Astrocyte (in vitro differentiated cells and primary cell): Measurements from ENCODE around the gene GZMM. TPM values are rescaled to one million over a fixed set of nuclear protein-coding genes. Genes with fewer than 3 reads are reported as not detected.

Experiments used
- DNase-seq: peaks from one replicate; pipeline ENCODE4 v3.0.0-alpha.2; 2010; ENCODE audit warnings: low read depth
- FAIRE-seq: peaks from 2 replicates; lab custom pipeline; 2011; peaks lifted over from hg19 to GRCh38; lab: Jason Lieb, UNC
- H2AFZ ChIP-seq: 2 replicates; pipeline ENCODE4 v1.6.0; 2012; ENCODE audit warnings: low read depth, low read length, inconsistent platforms
- H3K27ac ChIP-seq: 2 replicates; pipeline ENCODE4 v1.5.1; 2011; ENCODE audit warnings: low read depth, low read length, inconsistent platforms
- H3K27me3 ChIP-seq: 2 replicates; pipeline ENCODE4 v1.6.0; 2011; ENCODE audit warnings: low read length, inconsistent platforms; ENCODE audit not compliant: insufficient read depth
- H3K36me3 ChIP-seq: 2 replicates; pipeline ENCODE4 v1.5.1; 2011; ENCODE audit warnings: low read length, inconsistent platforms; ENCODE audit not compliant: insufficient read depth
- H3K4me1 ChIP-seq: 2 replicates; pipeline ENCODE4 v1.5.1; 2011; ENCODE audit warnings: low read length, inconsistent platforms; ENCODE audit not compliant: insufficient read depth
- H3K4me2 ChIP-seq: 2 replicates; pipeline ENCODE4 v1.6.0; 2012; ENCODE audit warnings: low read length, inconsistent platforms
- H3K4me3 ChIP-seq: 2 replicates; pipeline ENCODE4 v1.5.1; 2011; ENCODE audit warnings: low read depth, mild to moderate bottlenecking, low read length, inconsistent platforms; ENCODE audit not compliant: insufficient read depth
- H3K79me2 ChIP-seq: 2 replicates; pipeline ENCODE4 v1.6.0; 2012; ENCODE audit warnings: mild to moderate bottlenecking, low read length, inconsistent platforms; ENCODE audit not compliant: insufficient read depth
- H3K9ac ChIP-seq: 2 replicates; pipeline ENCODE4 v1.6.0; 2012; ENCODE audit warnings: mild to moderate bottlenecking, low read length, inconsistent platforms
- H3K9me3 ChIP-seq: 2 replicates; pipeline ENCODE4 v1.5.1; 2012; ENCODE audit warnings: low read depth, mild to moderate bottlenecking, low read length, inconsistent platforms; ENCODE audit not compliant: insufficient read depth
- H4K20me1 ChIP-seq: 2 replicates; pipeline ENCODE4 v1.6.0; 2012; ENCODE audit warnings: low read length, inconsistent platforms; ENCODE audit not compliant: insufficient read depth
- H3K27ac Mint-ChIP-seq: one replicate; pipeline ENCODE4 v1.8.0; 2021; ENCODE audit warnings: mild to moderate bottlenecking, mixed read lengths; ENCODE audit not compliant: unreplicated experiment
- H3K27me3 Mint-ChIP-seq: one replicate; pipeline ENCODE4 v1.8.0; 2021; ENCODE audit warnings: low read depth, mixed read lengths; ENCODE audit not compliant: unreplicated experiment
- H3K36me3 Mint-ChIP-seq: one replicate; pipeline ENCODE4 v1.8.0; 2021; ENCODE audit warnings: low read depth, mixed read lengths; ENCODE audit not compliant: unreplicated experiment
- H3K4me1 Mint-ChIP-seq: one replicate; pipeline ENCODE4 v1.8.0; 2021; ENCODE audit warnings: low read depth, mixed read lengths; ENCODE audit not compliant: unreplicated experiment
- H3K4me3 Mint-ChIP-seq: one replicate; pipeline ENCODE4 v1.8.0; 2021; ENCODE audit warnings: mild to moderate bottlenecking, moderate library complexity, mixed read lengths; ENCODE audit not compliant: unreplicated experiment
- H3K9me3 Mint-ChIP-seq: one replicate; pipeline ENCODE4 v1.8.0; 2021; ENCODE audit warnings: mild to moderate bottlenecking, mixed read lengths; ENCODE audit not compliant: unreplicated experiment
- CTCF ChIP-seq: IDR thresholded peaks from 2 replicates; pipeline ENCODE4 v1.5.1; 2011; ENCODE audit warnings: low read depth, mild to moderate bottlenecking, inconsistent platforms, low read length, moderate library complexity; ENCODE audit not compliant: insufficient read depth
- EZH2 ChIP-seq: IDR thresholded peaks from 2 replicates; pipeline ENCODE4 v1.6.1; 2012; ENCODE audit warnings: mild to moderate bottlenecking, low read length, inconsistent platforms; ENCODE audit not compliant: insufficient read depth
- total RNA-seq: library from RNA; stranded (reverse); gene quantifications from 2 replicates; pipeline ENCODE4 v1.2.1, GENCODE V29; 2021

The GZMM gene
- total RNA-seq, 1 donor from 2014 or later = 0.70 TPM

DNA sequence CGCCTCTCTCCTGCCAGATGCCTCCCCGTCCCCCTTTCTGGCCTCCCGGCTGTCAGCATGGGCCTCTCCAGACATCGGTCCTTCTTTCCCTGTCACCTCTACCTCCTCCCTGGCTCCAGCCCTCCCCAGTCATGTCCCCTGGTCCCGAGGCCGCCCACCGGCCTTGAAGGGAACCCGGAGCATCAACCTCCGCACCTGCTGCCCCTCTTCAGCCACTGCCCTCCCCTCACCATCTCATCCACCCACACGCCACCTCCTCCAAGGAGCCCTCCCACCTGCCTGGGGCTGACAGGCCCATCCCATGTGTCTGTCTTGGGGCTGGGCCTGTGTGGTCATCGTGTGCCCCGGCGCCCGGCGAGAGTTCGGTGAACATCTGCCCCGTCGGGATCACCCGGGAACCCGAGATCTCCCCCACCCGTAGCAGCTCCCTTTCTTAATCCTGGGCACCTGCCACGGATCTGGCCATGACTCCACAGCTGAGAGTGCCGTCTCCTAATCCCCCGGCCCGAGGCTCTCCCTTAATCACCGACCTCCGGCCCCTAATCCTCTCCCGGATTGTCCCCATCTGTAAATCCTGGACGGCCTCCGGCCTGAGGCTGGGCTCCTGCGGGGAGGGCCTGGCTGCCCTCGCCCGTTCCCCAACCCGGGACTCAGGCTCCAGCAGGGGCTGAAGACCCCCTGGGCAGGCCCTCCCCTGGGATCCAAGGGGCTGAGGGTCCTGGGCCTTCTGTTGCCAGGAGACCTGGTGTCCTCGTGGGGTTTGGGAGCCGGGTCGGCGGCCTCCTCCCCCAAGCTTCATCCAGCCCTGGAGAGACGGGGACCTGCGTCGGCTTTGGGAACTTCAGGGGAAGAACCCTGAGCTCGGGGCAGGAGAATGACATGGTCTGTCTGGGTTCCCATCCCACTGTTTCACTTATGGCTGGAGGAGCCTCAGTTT lies 51.7 kb downstream of the GZMM start:
- Histone ChIP-seq H3K79me2 (no peaks in the 10 kb centered on the region), H3K4me2 (no peak overlapping the region), H4K20me1 (peaks cover 72% of the 10 kb centered on the region), H3K27me3 (peaks cover 3% of the 10 kb centered on the region), H3K4me3 (no peak overlapping the region), H3K9ac (no peak overlapping the region), H2AFZ (no peak overlapping the region), H3K36me3 (no peaks in the 10 kb centered on the region), H3K9me3 (no peaks in the 10 kb centered on the region), H3K4me1 (peaks cover 6% of the 10 kb centered on the region), H3K27ac (no peak overlapping the region)
- H3K27ac Mint-ChIP-seq = no peak overlapping the region
- DNase-seq (no peak), FAIRE-seq (no peak)
- TF ChIP-seq EZH2 (peak; percentile 26), CTCF (no peak)
- peaks cover 2% of the 10 kb centered on the region for H3K9me3 Mint-ChIP-seq
- H3K4me3 Mint-ChIP-seq = no peak overlapping the region
- no peaks in the 10 kb centered on the region for H3K36me3 Mint-ChIP-seq
- H3K27me3 Mint-ChIP-seq = peaks cover 34% of the 10 kb centered on the region
- H3K4me1 Mint-ChIP-seq = no peaks in the 10 kb centered on the region

DNA sequence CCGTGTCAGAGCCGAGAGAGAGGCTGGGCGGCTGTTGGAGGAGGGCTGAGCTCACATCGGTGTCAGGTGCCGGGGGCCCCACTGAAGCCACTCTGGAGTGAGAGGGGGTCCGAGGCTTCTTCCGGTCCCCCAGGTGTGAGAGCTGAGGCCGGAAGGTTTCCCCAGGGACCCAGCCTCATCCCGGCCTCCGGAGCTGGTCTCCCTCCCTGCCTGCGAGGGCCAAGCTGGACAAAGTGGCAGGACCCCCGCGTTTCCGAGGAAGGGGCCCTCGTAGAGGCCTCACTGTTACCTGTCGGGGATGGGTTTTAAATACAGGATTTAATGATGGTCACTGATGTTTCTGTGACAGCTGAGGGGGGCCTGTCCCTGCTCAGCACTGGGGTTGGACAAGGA lies 52.4 kb downstream of the GZMM start:
- H3K9me3 ChIP-seq = no peaks in the 10 kb centered on the region
- H3K4me1 ChIP-seq = peaks cover 4% of the 10 kb centered on the region
- peaks cover 66% of the 10 kb centered on the region for H4K20me1 ChIP-seq
- no peak overlapping the region for H3K4me3 ChIP-seq
- no peak overlapping the region for H3K27ac ChIP-seq
- FAIRE-seq (no peak), DNase-seq (no peak)
- peaks cover 32% of the 10 kb centered on the region for H3K27me3 Mint-ChIP-seq
- H3K27ac Mint-ChIP-seq = no peak overlapping the region
- no peaks in the 10 kb centered on the region for H3K79me2 ChIP-seq
- H2AFZ ChIP-seq = no peak overlapping the region
- no peak overlapping the region for H3K9ac ChIP-seq
- peaks cover 1% of the 10 kb centered on the region for H3K36me3 Mint-ChIP-seq
- no peaks in the 10 kb centered on the region for H3K36me3 ChIP-seq
- H3K4me2 ChIP-seq = no peak overlapping the region
- TF ChIP-seq CTCF (no peak), EZH2 (no peak)
- peaks cover 3% of the 10 kb centered on the region for H3K27me3 ChIP-seq
- H3K9me3 Mint-ChIP-seq = peaks cover 7% of the 10 kb centered on the region
- H3K4me3 Mint-ChIP-seq = no peak overlapping the region
- no peaks in the 10 kb centered on the region for H3K4me1 Mint-ChIP-seq
